GM18867 (cell line): ENCODE data around the gene CCK.
"Not testable (repeated sequence)": the region's sequence is repeated elsewhere in the genome, so short reads cannot be mapped to it uniquely, and the experiment has no call there.

Experiments
- ATAC-seq: cut with Tn5 transposase; IDR thresholded peaks from one replicate; pipeline ENCODE4 v1.9.1; 2021; ENCODE audit warnings: mild to moderate bottlenecking, moderate library complexity; ENCODE audit not compliant: unreplicated experiment

CCK gene, protein sequence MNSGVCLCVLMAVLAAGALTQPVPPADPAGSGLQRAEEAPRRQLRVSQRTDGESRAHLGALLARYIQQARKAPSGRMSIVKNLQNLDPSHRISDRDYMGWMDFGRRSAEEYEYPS

GRCh38 chr3:42266085-42266484 is at the start of gene CCK:
Gene CCK, minus strand, starts transcription at chr3:42266185. Its CDS starts 2,555 bp downstream, at chr3:42263630.
- ATAC-seq = no peak

- ATAC-seq = no peak
Observed at GRCh38 chr3:42314411-42314810, 48.4 kb upstream of the CCK start.

DNA sequence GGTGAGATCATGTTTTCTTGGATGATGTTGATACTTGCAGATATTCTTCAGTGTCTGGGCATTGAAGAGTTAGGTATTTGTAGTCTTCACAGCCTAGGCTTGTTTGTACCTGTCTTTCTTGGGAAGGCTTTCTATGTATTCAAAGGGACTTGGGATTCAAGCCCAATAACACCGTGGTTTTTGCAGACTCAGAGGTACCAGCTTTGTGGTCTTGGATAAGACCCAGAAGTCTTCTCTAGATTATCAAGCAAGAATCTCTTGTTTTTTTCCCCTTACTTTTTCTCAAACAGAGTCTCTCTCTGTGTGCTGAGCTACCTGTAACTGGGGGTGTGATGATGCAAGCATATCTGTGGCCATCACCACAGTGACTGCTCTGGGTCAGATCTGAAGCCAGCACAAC is 42.7 kb upstream of the CCK start:
- ATAC-seq = no peak

GRCh38 chr3:42306499-42306898 is 40.5 kb upstream of the CCK start:
- ATAC-seq = no peak

GRCh38 chr3:42302924-42303634 is 37.1 kb upstream of the CCK start:
- ATAC-seq = no peak

- ATAC-seq = no peak
Observed at GRCh38 chr3:42301446-42302175, 35.6 kb upstream of the CCK start.

GRCh38 chr3:42300778-42301177 is 34.8 kb upstream of the CCK start:
- ATAC-seq = no peak

- ATAC-seq = no peak
Observed at GRCh38 chr3:42300013-42300412, 34.0 kb upstream of the CCK start.

DNA sequence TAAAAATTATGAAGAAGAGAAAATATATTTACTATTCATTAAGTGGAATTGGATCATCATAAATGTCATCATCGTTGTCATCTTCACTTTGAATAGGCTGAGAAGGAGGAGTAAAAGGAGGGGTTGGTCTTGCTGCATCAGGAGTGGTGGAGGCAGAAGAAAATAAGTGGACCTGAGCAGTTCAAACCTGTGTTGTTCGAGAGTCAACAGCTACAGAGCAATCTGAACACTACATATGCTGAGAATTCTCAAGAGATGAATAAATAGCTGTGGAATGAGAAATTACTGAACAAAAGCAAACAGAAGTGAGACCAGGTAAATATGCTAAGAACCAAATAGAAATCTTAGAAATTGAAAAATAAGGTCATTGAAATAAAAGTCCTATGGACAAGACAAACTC is 32.3 kb upstream of the CCK start:
- ATAC-seq = no peak

GRCh38 chr3:42292009-42292408 is 26.0 kb upstream of the CCK start:
- no peak for ATAC-seq

- peak; percentile 90 for ATAC-seq
Observed at GRCh38 chr3:42290966-42291714, 25.2 kb upstream of the CCK start.

- ATAC-seq = no peak
Observed at GRCh38 chr3:42289026-42289425, 23.0 kb upstream of the CCK start.

DNA sequence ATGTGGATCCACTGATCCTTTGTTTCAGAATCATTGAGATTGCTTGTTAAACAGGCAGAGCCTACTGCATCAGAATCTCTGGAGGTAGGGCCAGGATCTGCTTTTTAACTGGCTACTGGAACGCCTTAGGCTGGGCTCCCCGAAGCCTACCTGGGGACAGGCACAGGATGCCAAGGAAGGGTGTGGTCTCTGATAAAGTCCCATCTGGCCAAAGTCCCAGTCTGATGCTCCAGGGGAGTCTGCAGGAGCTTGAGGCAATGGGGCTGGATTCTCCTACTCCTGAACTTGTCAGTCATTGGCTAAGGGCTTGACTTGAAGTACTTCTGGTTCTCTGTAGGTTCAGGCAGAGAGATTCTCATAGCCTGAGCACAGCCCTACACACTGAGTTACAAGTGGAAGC is 22.4 kb upstream of the CCK start:
- ATAC-seq = no peak

- not testable (repeated sequence) for ATAC-seq
Observed at GRCh38 chr3:42287423-42287822, 21.4 kb upstream of the CCK start.

- no peak for ATAC-seq
Observed at GRCh38 chr3:42277676-42278075, 11.7 kb upstream of the CCK start.

DNA sequence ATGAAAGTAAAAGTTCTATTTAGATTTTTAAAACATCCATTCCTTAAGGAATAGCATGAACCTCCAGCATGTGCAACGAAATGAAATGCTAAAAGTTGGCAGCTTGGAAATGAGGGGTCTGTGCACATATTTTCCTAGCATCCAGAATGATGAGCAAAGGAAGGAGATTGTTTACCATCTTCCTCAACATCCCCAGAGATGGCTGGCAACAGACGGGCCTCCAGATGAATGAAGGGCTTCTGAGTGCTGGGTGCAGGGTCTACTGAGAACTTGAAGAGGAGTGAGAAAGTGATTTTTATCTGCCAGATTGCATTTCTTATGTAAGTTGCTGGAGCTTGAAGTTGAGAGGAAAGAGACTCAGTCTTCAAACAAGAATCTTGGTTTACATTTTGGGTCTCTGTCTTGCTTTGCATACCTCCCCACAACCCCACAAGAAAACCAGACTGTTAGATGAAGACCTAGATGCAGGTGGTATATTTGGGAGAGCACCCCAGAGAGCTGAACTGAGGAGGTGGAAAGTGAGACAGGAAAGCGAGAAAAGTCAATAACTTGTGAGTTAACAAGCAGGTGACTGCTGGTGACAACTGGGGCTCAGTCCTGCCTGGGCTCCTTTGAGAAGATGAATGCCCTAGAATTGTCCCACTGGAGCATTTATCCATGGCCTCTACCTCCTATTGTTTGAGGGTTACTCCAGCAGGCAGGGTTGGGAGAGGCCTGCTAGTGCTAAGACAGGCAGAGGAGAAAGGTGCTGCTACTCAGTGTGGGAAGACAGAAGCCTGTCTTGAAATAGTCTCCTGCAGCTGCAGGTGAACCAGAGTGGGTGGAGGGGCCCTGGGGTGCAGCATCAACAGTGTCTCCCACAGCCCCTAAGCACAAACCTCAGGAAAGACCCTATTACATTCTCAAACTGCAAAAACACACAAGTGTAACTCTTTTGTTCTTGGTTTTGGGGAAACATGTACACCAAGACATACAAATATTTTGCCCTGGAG is 10.5 kb upstream of the CCK start:
- peak; percentile 92 for ATAC-seq

DNA sequence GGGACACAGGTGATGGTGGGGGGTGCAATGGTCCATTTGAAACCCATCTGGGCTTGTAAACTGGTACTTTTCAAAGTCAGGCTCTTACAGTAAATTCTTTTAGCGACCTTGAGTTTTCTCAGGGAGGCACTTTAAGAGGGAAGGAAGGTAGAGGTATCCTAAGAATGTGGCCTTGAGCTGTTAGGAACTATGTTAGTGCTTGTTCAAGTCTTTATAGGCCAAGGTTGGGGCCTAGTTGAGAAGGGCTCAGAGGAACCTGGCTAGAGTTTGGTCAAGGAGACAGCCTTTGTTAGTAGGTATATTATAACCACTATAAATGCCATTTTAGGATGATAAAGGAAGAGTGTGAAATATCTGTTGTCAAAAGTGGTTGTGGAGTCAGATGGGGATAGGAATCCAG is 9.2 kb upstream of the CCK start:
- no peak for ATAC-seq

- ATAC-seq = no peak
Observed at GRCh38 chr3:42274266-42274665, 8.3 kb upstream of the CCK start.

- no peak for ATAC-seq
Observed at GRCh38 chr3:42273361-42273760, 7.4 kb upstream of the CCK start.

DNA sequence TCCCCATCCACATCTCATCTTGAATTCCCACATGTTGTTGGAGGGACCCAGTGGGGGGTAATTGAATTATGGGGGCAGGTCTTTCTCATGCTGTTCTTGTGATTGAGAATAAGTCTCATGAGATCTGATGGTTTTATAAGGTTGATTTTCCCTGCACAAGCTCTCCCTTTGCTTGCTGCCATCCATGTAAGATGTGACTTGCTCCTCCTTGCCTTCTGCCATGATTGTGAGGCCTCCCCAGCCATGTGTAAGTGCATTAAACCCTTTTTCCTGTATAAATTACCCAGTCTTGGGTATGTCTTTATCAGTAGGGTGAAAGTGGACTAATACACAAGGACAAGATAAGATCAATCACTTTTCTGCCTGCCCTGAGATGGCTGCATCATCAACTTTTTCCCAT is 5.8 kb upstream of the CCK start:
- ATAC-seq = no peak
